Immature natural killer cell (primary cell): Measurements from ENCODE around the gene MND1. TPM values are rescaled to one million over a fixed set of nuclear protein-coding genes. Genes with fewer than 3 reads are reported as not detected.

Source experiments
- DNase-seq, 3 donors: peaks; one replicate each; pipeline ENCODE4 v3.0.0; 2022; ENCODE audit warnings: mixed read lengths in 1 of 3
- H3K27ac Mint-ChIP-seq, 6 donors: one replicate each; pipeline ENCODE4 v1.8.0; 2020; ENCODE audit warnings: mixed read lengths in 6 of 6, mild to moderate bottlenecking in 5 of 6, inconsistent platforms in 4 of 6, moderate library complexity in 3 of 6
- H3K27me3 Mint-ChIP-seq, 3 donors: one replicate each; pipeline ENCODE4 v1.8.0; 2020 to 2021; ENCODE audit warnings: low read depth in 3 of 3, mild to moderate bottlenecking in 3 of 3, mixed read lengths in 3 of 3, moderate library complexity in 3 of 3, inconsistent platforms in 1 of 3
- H3K36me3 Mint-ChIP-seq, 3 donors: one replicate each; pipeline ENCODE4 v1.8.0; 2020; ENCODE audit warnings: mixed read lengths in 3 of 3, inconsistent platforms in 2 of 3, mild to moderate bottlenecking in 2 of 3
- H3K4me1 Mint-ChIP-seq, 2 donors: one replicate each; pipeline ENCODE4 v1.8.0; 2020; ENCODE audit warnings: inconsistent platforms in 2 of 2, mild to moderate bottlenecking in 2 of 2, mixed read lengths in 2 of 2, moderate library complexity in 1 of 2
- H3K4me3 Mint-ChIP-seq, 5 donors: one replicate each; pipeline ENCODE4 v1.8.0; 2020; ENCODE audit warnings: mild to moderate bottlenecking in 5 of 5, mixed read lengths in 5 of 5, inconsistent platforms in 3 of 5, moderate library complexity in 3 of 5
- H3K9me3 Mint-ChIP-seq, 6 donors: one replicate each; pipeline ENCODE4 v1.8.0; 2020; ENCODE audit warnings: mild to moderate bottlenecking in 6 of 6, mixed read lengths in 6 of 6, inconsistent platforms in 4 of 6, moderate library complexity in 3 of 6
- polyA plus RNA-seq, 3 donors: library from polyadenylated mRNA; unstranded; fragments of 300-500 nt; fragmentation: Illumina TruSeq; gene quantifications; one replicate each; pipeline ENCODE4 v1.2.3, GENCODE V29; 2021

MND1 gene
- polyA plus RNA-seq, 3 donors from 2014 or later, result 0.67 to 0.82 TPM; not detected in 1

DNA sequence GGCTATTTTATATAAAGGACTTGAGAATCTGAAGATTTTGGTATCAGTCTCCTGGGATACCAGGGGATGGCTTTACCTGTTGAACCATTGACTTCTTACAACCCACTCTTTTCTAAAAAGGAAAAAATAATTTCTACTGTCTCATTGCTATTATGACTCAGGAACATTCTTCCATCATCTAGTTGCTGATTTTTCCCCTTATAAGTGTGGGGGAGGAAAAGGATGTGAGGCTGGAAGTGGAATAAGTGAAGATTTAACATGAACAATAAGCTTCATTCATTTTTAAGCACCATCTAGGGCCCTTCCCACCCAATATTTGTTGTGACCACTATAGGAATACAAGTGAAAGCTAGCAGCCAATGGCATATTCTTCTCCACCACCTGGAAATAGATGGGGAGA, 10.6 kb upstream of the MND1 start:
- no peaks in the 10 kb centered on the region for H3K4me1 Mint-ChIP-seq
- H3K9me3 Mint-ChIP-seq, result no peaks in the 10 kb centered on the region
- DNase-seq, result no peak
- H3K4me3 Mint-ChIP-seq, result no peak overlapping the region
- H3K36me3 Mint-ChIP-seq, result peaks cover 0 to 3% (median 0%) of the 10 kb centered on the region in 3 donors
- no peak overlapping the region for H3K27ac Mint-ChIP-seq
- H3K27me3 Mint-ChIP-seq, result peaks cover 0 to 2% (median 0%) of the 10 kb centered on the region in 3 donors

DNA sequence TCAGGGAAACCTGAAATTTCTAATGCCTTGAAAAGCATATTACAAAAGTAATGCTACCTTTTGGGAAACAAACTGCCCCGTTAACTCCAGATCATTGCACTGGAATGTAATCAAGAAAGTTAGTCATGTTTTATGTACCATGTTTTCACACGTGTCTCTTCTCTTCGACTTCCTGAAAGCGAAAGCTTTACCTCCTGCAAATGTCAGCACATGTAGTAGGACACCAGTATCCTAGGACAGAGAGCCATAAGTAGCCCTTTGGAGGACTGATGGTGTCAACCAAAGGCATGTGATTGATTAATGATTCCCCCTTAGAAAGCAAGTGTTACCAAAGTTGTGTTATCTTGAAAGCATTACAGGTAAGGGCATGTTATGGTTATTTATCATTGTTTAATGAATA, 8.8 kb upstream of the MND1 start:
- H3K27ac Mint-ChIP-seq, result no peak overlapping the region
- no peak for DNase-seq
- peaks cover 2 to 5% (median 3%) of the 10 kb centered on the region in 3 donors for H3K27me3 Mint-ChIP-seq
- no peak overlapping the region for H3K4me3 Mint-ChIP-seq
- no peaks in the 10 kb centered on the region for H3K9me3 Mint-ChIP-seq
- no peaks in the 10 kb centered on the region for H3K36me3 Mint-ChIP-seq
- H3K4me1 Mint-ChIP-seq, result no peaks in the 10 kb centered on the region

DNA sequence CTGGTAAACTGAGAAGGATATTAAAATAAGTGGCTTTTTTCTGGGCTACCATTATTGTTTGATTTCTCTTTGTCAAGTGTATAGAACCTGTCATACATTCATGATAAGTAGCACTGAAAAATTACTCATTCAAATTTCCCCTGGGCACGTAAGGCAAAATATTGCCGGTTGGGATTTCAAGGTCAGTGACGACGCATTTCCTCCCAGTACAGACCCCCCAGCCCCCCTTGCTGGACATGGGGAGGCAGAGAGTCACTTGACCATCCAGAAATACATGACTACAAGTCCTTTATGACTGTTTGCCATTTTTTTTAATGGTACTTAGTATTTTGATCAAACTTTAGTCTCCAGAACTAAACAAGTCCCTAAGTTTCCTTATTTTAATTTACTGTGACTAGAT, 6.8 kb upstream of the MND1 start:
- no peaks in the 10 kb centered on the region for H3K36me3 Mint-ChIP-seq
- H3K9me3 Mint-ChIP-seq, result no peaks in the 10 kb centered on the region
- H3K4me1 Mint-ChIP-seq, result no peaks in the 10 kb centered on the region
- H3K27me3 Mint-ChIP-seq, result peaks cover 2 to 6% (median 5%) of the 10 kb centered on the region in 3 donors
- no peak overlapping the region for H3K27ac Mint-ChIP-seq
- H3K4me3 Mint-ChIP-seq, result no peak overlapping the region
- DNase-seq, result no peak

DNA sequence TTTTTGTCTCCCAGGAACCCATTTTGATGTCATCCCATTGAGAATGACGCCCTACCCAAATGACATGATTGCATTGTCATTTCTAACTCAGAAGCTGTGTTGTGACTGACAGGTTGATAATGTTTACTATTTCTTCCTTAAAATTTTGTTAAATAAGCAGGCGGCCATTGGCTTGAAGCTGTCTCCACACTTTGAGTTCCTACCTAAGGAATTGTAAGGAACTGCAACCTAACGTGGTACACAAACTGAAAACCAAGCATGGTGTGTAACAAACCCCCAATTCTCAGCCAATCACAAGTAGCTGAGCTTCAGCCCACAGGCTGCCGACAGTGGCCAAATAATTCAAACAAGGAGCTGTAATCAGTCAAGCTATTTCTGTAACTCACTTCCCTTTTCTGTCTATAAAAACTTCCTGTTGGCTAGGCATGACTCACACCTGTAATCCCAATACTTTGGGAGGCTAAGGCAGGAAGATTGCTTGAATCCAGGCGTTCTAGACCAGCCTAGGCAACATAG, 2.9 kb upstream of the MND1 start:
- Mint-ChIP-seq H3K36me3 (no peaks in the 10 kb centered on the region), H3K9me3 (no peaks in the 10 kb centered on the region), H3K27ac (no peak overlapping the region), H3K4me3 (no peak overlapping the region), H3K4me1 (peaks cover 6 to 11% of the 10 kb centered on the region in 2 donors), H3K27me3 (peaks cover 2 to 6% (median 5%) of the 10 kb centered on the region in 3 donors)
- DNase-seq, result no peak

DNA sequence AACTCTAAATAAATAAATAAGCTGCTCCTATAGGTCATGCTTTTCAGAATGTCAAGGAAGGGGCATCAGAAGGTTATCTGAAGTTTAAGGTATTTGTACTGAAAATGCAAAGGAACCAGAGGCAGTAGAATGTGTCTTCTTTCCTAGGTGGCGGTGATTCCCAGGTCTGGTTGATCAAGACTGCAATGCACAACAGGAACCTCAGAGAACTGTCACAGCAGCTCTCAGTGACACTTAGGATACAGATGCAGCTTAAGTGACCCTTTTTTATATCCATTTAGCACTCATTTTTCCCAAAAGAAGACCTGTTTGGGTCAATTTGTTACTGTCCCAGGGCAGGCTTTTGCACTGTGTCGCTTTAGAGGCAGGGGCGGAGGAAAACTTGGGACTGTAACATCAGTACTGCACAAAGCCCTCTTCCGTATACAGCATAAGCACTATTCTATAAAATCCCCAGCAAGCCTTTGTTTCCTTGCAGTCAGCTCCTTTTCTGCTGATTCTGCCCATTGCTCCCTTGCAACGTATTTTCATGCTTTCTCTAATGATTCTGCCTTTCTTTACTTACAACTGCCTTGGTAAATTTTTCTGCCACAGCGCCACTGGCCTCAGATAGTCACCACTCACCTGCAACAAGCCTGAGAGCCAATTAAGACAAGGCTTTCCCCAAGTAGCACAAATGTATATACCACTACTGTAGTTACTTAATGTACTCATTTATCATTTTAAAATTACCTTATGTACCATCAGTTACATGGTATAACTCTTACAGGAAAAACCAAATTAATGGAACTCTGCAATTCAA, 1.5 kb upstream of the MND1 start:
- H3K27ac Mint-ChIP-seq, result no peak overlapping the region
- no peaks in the 10 kb centered on the region for H3K9me3 Mint-ChIP-seq
- H3K36me3 Mint-ChIP-seq, result no peaks in the 10 kb centered on the region
- H3K4me3 Mint-ChIP-seq, result peak overlapping the region in 4 of 5 donors; percentile 22 to 88 (median 72)
- no peak for DNase-seq
- peaks cover 6 to 11% of the 10 kb centered on the region in 2 donors for H3K4me1 Mint-ChIP-seq
- H3K27me3 Mint-ChIP-seq, result peaks cover 2 to 6% (median 6%) of the 10 kb centered on the region in 3 donors

DNA sequence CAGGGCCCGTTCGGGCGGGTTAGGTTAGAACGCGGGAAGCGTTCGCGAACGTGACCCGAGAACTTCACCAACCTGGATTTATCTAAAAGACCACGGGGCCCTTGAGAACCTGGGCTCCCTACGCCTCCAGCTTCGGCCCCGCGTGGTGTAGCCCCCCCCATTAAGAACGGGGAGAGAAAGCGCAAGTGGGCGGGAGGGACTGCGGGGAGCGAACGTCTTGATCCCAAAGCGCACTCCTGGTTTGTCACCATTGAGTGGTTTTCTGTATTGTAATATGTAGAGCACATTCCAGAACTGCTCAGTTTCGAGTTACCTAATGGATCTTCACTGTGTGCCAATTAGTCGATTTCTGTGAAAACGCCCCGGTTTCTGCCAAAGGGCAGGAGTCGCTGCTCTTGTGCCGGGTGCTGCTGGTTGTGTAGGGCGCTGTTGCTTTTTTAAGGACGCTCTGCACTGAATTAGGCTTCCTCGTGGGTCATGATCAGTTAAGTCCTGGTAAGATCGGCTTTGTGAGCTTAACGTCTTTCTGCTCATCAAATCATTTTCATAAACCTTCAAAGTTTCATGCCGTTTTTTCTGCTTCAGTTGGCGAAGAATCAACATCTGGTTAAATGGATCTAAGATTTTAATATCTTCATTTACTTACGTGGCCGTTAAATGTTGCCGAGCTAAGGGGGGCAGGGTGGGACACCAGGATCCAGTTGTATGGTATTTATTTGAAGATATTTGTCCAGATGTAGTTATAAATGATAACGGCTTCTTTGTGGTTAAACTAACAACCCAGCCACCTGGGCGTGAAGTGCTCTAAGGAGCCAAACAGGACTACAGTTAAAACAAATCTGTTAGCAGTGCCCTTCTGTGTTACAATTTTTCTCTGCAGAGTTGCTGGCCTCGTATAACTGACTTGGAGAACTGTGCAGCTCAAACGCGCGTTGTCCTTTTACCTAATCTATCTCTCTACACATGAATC, 809 bp downstream of the MND1 start:
- Mint-ChIP-seq H3K36me3 (no peaks in the 10 kb centered on the region), H3K27me3 (peaks cover 4 to 5% (median 4%) of the 10 kb centered on the region in 3 donors), H3K9me3 (no peaks in the 10 kb centered on the region), H3K27ac (peak overlapping the region in 2 of 6 donors; percentile 36 to 46), H3K4me3 (peak overlapping the region; percentile 86 to 95 (median 93)), H3K4me1 (peaks cover 6 to 11% of the 10 kb centered on the region in 2 donors)
- peak; percentile 22 to 31 (median 26) for DNase-seq

DNA sequence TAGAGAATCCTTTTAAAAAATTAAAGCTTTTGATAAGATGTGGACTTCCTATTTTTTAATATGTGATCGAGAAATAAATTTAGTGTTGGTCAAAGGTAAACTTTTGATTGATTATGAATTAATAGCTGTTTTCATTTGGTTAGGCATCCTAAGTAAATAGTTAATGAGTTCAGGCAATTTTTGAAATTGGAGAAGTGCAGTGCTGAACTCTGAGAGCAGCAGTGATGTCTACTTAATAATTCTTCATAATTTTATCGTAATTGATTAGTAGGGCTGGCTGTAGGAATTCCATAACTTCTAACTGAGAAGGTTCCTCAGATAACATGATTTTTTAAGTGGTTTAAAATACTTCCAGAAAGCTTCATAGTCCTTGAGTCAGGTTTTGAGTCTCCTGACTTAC, 1.5 kb downstream of the MND1 start:
- DNase-seq, result no peak
- Mint-ChIP-seq H3K9me3 (no peaks in the 10 kb centered on the region), H3K27ac (no peak overlapping the region)

DNA sequence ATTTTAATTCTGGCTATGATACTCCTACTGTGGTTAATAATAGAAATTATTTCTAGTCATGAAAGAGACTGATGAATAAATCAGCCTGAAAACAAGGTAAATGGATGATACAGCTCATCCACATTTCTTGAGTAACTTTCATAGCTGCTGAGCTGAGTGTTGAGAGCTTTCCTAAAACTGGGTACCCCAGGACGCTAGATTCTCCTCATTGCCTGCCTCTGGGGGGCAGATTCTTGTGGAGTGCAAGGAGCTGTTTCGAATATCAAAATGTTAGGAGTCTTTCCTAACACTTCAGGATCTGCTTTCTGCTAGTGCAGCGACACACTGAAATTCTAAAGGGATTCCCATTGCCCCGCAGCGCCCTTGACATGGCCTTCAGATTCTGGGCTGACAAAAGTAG, 2.1 kb downstream of the MND1 start:
- Mint-ChIP-seq H3K36me3 (no peaks in the 10 kb centered on the region), H3K9me3 (no peaks in the 10 kb centered on the region), H3K27me3 (peaks cover 2 to 4% (median 3%) of the 10 kb centered on the region in 3 donors), H3K27ac (no peak overlapping the region), H3K4me1 (peaks cover 6 to 11% of the 10 kb centered on the region in 2 donors), H3K4me3 (no peak overlapping the region)
- no peak for DNase-seq

More for the DNA sequence above, 1.5 kb downstream of the MND1 start:
- Mint-ChIP-seq H3K4me1 (peaks cover 6 to 11% of the 10 kb centered on the region in 2 donors), H3K4me3 (peak overlapping the region in 4 of 5 donors; percentile 86 to 95 (median 90)), H3K36me3 (no peaks in the 10 kb centered on the region), H3K27me3 (peaks cover 2 to 5% (median 4%) of the 10 kb centered on the region in 3 donors)

DNA sequence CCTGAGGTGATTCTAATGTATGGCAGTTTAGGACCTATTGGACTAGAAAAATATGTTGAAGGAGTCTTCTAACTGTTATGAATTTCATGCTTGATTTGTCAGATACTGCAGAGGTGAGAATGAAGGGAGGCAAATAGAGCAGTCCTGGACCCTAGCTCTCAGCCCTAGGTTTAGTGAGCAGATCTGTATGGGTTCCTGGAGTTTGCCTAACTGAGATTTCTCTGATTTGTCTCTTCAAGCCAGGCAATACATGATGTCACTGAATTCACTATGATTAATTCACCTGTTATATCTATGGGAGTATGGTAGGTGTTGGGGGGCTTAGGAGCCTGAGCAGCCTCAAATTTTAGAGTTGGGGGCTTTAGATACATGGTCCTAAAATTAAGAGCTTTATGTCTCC, 2.6 kb downstream of the MND1 start:
- no peaks in the 10 kb centered on the region for H3K36me3 Mint-ChIP-seq
- no peaks in the 10 kb centered on the region for H3K9me3 Mint-ChIP-seq
- DNase-seq, result no peak
- no peak overlapping the region for H3K4me3 Mint-ChIP-seq
- peaks cover 2 to 4% (median 3%) of the 10 kb centered on the region in 3 donors for H3K27me3 Mint-ChIP-seq
- H3K27ac Mint-ChIP-seq, result no peak overlapping the region
- H3K4me1 Mint-ChIP-seq, result peaks cover 6 to 11% of the 10 kb centered on the region in 2 donors

DNA sequence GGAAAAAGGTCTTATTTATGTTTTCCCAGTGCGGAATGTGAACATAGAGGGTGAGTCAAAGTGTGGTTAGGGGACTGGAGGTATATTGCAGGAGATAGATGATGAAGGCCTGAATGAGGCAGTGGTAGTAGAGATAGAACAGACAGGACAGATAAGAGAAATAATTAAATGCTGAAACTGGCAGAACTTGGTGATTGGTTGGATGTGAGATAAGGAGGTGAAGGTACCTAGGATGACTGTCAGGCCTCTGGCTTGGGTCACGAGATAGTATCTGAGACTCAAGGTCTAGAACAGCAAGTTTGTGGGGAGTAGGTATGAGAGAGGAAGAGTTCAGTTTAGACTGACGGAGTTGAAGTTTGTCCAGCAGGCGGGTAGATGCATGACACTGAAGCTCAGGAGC, 3.5 kb downstream of the MND1 start:
- Mint-ChIP-seq H3K4me1 (peaks cover 6 to 11% of the 10 kb centered on the region in 2 donors), H3K27ac (no peak overlapping the region), H3K4me3 (no peak overlapping the region), H3K9me3 (no peaks in the 10 kb centered on the region), H3K36me3 (no peaks in the 10 kb centered on the region), H3K27me3 (peaks cover 0 to 3% (median 2%) of the 10 kb centered on the region in 3 donors)
- DNase-seq, result no peak

DNA sequence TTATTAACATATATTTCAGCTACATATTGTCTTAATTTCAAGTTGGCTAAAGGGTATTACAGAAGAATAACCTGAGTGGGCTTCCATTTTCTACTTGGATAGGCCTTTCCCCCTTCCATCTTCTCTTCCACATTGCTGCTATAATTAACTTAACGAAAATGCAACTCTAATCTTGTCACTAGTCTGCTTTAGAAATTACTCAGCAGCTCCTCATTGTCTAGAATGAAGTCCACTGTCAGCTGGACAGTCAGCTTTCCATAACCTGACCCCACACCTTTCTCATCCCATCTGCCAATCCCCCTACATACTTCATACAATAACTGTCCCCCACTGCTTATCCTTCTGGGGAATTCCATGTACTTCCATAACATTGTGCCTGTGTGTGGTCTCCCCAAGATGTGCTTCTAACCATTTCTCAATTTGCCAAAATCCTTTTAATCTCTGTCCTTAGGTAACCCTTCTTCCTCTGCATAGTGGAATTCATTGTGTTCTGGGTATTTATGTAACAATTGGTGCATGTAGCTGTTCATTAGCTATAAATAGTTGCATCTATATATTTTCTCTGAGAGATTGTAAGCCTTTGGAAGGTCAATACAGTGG, 4.8 kb downstream of the MND1 start:
- Mint-ChIP-seq H3K4me1 (peaks cover 6 to 11% of the 10 kb centered on the region in 2 donors), H3K27me3 (peaks cover 0 to 3% (median 2%) of the 10 kb centered on the region in 3 donors), H3K27ac (no peak overlapping the region), H3K9me3 (no peaks in the 10 kb centered on the region), H3K4me3 (no peak overlapping the region), H3K36me3 (no peaks in the 10 kb centered on the region)
- no peak for DNase-seq

DNA sequence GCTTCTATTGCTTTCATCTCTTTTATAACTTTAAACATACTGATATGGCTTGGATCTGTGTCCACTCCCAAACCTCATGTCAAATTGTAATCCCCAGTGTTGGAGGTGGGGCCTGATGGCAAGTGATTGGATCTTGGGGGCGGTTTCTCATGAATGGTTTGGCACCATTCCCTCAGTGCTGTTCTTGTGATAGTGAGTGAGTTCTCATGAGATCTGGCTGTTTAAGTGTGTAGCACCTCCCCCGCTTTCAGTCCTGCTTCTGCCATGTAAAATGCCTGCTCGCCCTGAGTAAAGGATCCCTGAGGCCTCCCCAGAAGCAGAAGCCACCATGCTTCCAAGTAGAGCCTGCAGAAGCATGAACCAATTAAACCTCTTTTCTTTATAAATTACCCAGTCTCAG, 17.7 kb downstream of the MND1 start:
- Mint-ChIP-seq H3K27ac (no peak overlapping the region), H3K9me3 (no peaks in the 10 kb centered on the region), H3K4me1 (no peaks in the 10 kb centered on the region), H3K36me3 (peaks cover 3 to 5% (median 5%) of the 10 kb centered on the region in 3 donors), H3K27me3 (no peaks in the 10 kb centered on the region), H3K4me3 (no peak overlapping the region)
- no peak for DNase-seq

DNA sequence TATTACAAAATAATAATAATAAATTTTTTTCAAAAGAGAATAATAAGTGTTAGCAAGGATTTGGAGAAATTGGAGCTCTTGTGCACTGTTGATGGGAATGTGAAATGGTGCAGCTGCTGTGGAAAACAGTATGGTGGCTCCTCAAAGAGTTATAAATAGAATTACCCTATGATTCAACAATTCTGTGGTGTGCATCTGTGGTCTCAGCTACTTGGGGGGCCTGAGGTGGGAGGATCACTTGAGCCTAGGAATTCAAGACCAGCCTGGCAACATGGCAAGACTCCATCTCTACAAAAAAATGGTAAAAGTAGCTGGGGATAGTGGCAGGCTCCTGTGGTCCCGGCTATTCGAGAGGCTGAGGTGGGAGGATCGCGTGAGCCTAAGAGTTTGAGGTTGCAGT, 19.6 kb downstream of the MND1 start:
- Mint-ChIP-seq H3K4me3 (no peak overlapping the region), H3K27me3 (no peaks in the 10 kb centered on the region), H3K4me1 (no peaks in the 10 kb centered on the region), H3K36me3 (peaks cover 3 to 8% (median 5%) of the 10 kb centered on the region in 3 donors), H3K27ac (no peak overlapping the region), H3K9me3 (no peaks in the 10 kb centered on the region)
- no peak for DNase-seq
